Endothelial cell of umbilical vein (primary cell): ENCODE measurements around the gene GNA12. TPM values are rescaled to one million over a fixed set of nuclear protein-coding genes. Genes with fewer than 3 reads are reported as not detected.

Experiments used
- BruUV-seq: library from RNA; stranded (reverse); fragments of 400-500 nt; replicated peaks from 2 replicates; lab custom pipeline; 2021; lab: Mats Ljungman, UMichigan
- CTCF ChIA-PET: fragments of 300-600, 350-600 bp; sonication (Branson Sonifier 250); formaldehyde crosslinking; loops from one replicate; lab custom pipeline; 2021; ENCODE audit warnings: antibody characterized with exemption, inconsistent platforms; lab: Charles Lee
- POLR2A ChIA-PET: fragments of 300-600, 350-600 bp; sonication (Branson Sonifier 250); formaldehyde crosslinking; loops from one replicate; lab custom pipeline; 2021; ENCODE audit warnings: antibody characterized with exemption, inconsistent platforms; lab: Charles Lee
- DNase-seq: peaks from one replicate; pipeline ENCODE4 v3.0.0-alpha.2; 2011; ENCODE audit warnings: low read depth, low spot score
- FAIRE-seq: peaks from 2 replicates; lab custom pipeline; 2011; peaks lifted over from hg19 to GRCh38; lab: Jason Lieb, UNC
- H2AFZ ChIP-seq: 2 replicates; pipeline ENCODE4 v1.6.0; 2012; ENCODE audit warnings: low read depth, low read length, control low read depth, inconsistent platforms
- H3K27ac ChIP-seq: 2 replicates; pipeline ENCODE4 v1.5.1; 2011; ENCODE audit warnings: low read depth, mild to moderate bottlenecking, control low read depth, low read length, moderate library complexity; ENCODE audit not compliant: insufficient read depth
- H3K27me3 ChIP-seq, 2 experiments: 2 replicates each; pipeline versions ENCODE4 v1.6.0 to v1.6.1; 2011; ENCODE audit warnings: low read length in 2 of 2, mixed read lengths in 1 of 2; ENCODE audit not compliant: control insufficient read depth in 2 of 2, insufficient read depth in 2 of 2
- H3K36me3 ChIP-seq, 2 experiments: 2 replicates in 1 of 2; 3 replicates in 1 of 2; pipeline ENCODE4 v1.5.1; 2011; ENCODE audit warnings: low read length in 2 of 2, mild to moderate bottlenecking in 1 of 2, moderate library complexity in 1 of 2; ENCODE audit not compliant: control insufficient read depth in 2 of 2, insufficient read depth in 2 of 2; ENCODE audit errors: extremely low read depth in 1 of 2
- H3K4me1 ChIP-seq: 3 replicates; pipeline ENCODE4 v1.5.1; 2011; ENCODE audit warnings: mild to moderate bottlenecking, low read length; ENCODE audit not compliant: control insufficient read depth, insufficient read depth; ENCODE audit errors: extremely low read depth
- H3K4me2 ChIP-seq: 2 replicates; pipeline ENCODE4 v1.6.1; 2011; ENCODE audit warnings: low read length, control low read depth, mixed read lengths; ENCODE audit not compliant: insufficient read depth
- H3K4me3 ChIP-seq, 3 experiments: fragments of 200-600 bp in 1 of 3; sonication (generic), shearing (Covaris generic) in 1 of 3; replicated peaks in 1 of 3; 2 replicates each; pipeline ENCODE4 v1.5.1; 2011 to 2016; ENCODE audit warnings: control low read depth in 3 of 3, low read length in 3 of 3, mild to moderate bottlenecking in 2 of 3, inconsistent platforms in 1 of 3, low read depth in 1 of 3, moderate library complexity in 1 of 3; ENCODE audit not compliant: insufficient read depth in 1 of 3
- H3K79me2 ChIP-seq: 2 replicates; pipeline ENCODE4 v1.6.0; 2012; ENCODE audit warnings: low read length, inconsistent platforms; ENCODE audit not compliant: control insufficient read depth, insufficient read depth
- H3K9ac ChIP-seq: replicated peaks from 2 replicates; pipeline ENCODE3; 2011; ENCODE audit warnings: low read length, control low read depth; ENCODE audit not compliant: insufficient read depth; ENCODE audit errors: extremely low read depth
- H3K9me1 ChIP-seq: replicated peaks from 3 replicates; pipeline ENCODE4 v1.6.0; 2011; ENCODE audit warnings: mild to moderate bottlenecking, low read length; ENCODE audit not compliant: control insufficient read depth, insufficient read depth; ENCODE audit errors: extremely low read depth
- H3K9me3 ChIP-seq: replicated peaks from 2 replicates; pipeline ENCODE4 v1.5.1; 2012; ENCODE audit warnings: low read length, inconsistent platforms; ENCODE audit not compliant: control insufficient read depth, insufficient read depth
- H4K20me1 ChIP-seq: replicated peaks from 2 replicates; pipeline ENCODE3; 2011; ENCODE audit warnings: mild to moderate bottlenecking, low read length; ENCODE audit not compliant: control insufficient read depth, insufficient read depth; ENCODE audit errors: extremely low read depth
- EZH2 ChIP-seq: IDR thresholded peaks from 2 replicates; pipeline ENCODE4 v1.6.1; 2012; ENCODE audit warnings: borderline replicate concordance, low read depth, mild to moderate bottlenecking, moderate library complexity, low read length, inconsistent platforms; ENCODE audit not compliant: severe bottlenecking
- FOS ChIP-seq: IDR thresholded peaks from 2 replicates; pipeline ENCODE4 v1.6.1; 2011; ENCODE audit warnings: mild to moderate bottlenecking, low read length, moderate library complexity, borderline replicate concordance; ENCODE audit not compliant: insufficient read depth
- GATA2 ChIP-seq: IDR thresholded peaks from 2 replicates; pipeline ENCODE4 v1.7.0; 2011; ENCODE audit warnings: low read depth, mild to moderate bottlenecking, moderate library complexity, mixed read lengths, low read length; ENCODE audit not compliant: insufficient read length, insufficient read depth
- JUN ChIP-seq: IDR thresholded peaks from 2 replicates; pipeline ENCODE4 v1.6.1; 2011; ENCODE audit warnings: borderline replicate concordance, low read depth; ENCODE audit not compliant: insufficient read length, insufficient read depth
- MYC ChIP-seq: IDR thresholded peaks from one replicate; pipeline ENCODE4 v1.6.1; 2011; ENCODE audit warnings: mild to moderate bottlenecking, low read depth, low read length
- POLR2A ChIP-seq: IDR thresholded peaks from 2 replicates; pipeline ENCODE4 v1.6.1; 2012; ENCODE audit warnings: low read depth, mild to moderate bottlenecking, control low read depth, low read length
- POLR2AphosphoS5 ChIP-seq: IDR thresholded peaks from 2 replicates; pipeline ENCODE4 v1.6.1; 2012; ENCODE audit warnings: low read depth, mild to moderate bottlenecking, control low read depth, low read length, moderate library complexity; ENCODE audit not compliant: insufficient read depth
- dilution Hi-C: fragments of 300-500 bp; cut with MboI; formaldehyde crosslinking; loops from one replicate; pipeline ENCODE4 v1.15.0; 2019; ENCODE audit warnings: low sequenced_read_pairs; ENCODE audit not compliant: extremely low pct_ligation_motif_present
- intact Hi-C: fragments of 100-400 bp; cut with micrococcal nuclease; formaldehyde crosslinking; loops from one replicate; pipeline ENCODE4 v1.10.0; 2022
- polyA plus RNA-seq, 4 experiments: library from polyadenylated mRNA; depleted of rRNA in 3 of 4; stranded (reverse) in 3 of 4; unstranded in 1 of 4; fragments of >200 nt; gene quantifications; 2 replicates each; pipeline versions ENCODE4 v1.2.1 to v1.2.3, GENCODE V29; 2011 to 2012; ENCODE audit warnings: missing spikeins in 1 of 4
- total RNA-seq: library from RNA; stranded (reverse); gene quantifications from 2 replicates; pipeline ENCODE4 v1.2.3, GENCODE V29; 2021
- TF ChIP-seq, protein P1 (sequence below): IDR thresholded peaks from 2 replicates; pipeline ENCODE4 v1.6.1; 2011; ENCODE audit not compliant: insufficient read depth, insufficient read length
- TF ChIP-seq, protein P2 (sequence below), 2 donors: IDR thresholded peaks; 1 replicate in 1 of 2; 2 replicates in 1 of 2; pipeline ENCODE4 v1.5.1; 2011; ENCODE audit warnings: low read length in 2 of 2, mild to moderate bottlenecking in 2 of 2, moderate library complexity in 2 of 2, control low read depth in 1 of 2, inconsistent platforms in 1 of 2, low read depth in 1 of 2; ENCODE audit not compliant: insufficient read depth in 1 of 2; ENCODE audit errors: extremely low read depth in 1 of 2

The GNA12 gene
- total and polyA plus RNA-seq, 2 donors (not counting 3 experiments of a cell fraction or from before 2014, with no cell fraction given): 63.0 to 75.1 TPM

DNA sequence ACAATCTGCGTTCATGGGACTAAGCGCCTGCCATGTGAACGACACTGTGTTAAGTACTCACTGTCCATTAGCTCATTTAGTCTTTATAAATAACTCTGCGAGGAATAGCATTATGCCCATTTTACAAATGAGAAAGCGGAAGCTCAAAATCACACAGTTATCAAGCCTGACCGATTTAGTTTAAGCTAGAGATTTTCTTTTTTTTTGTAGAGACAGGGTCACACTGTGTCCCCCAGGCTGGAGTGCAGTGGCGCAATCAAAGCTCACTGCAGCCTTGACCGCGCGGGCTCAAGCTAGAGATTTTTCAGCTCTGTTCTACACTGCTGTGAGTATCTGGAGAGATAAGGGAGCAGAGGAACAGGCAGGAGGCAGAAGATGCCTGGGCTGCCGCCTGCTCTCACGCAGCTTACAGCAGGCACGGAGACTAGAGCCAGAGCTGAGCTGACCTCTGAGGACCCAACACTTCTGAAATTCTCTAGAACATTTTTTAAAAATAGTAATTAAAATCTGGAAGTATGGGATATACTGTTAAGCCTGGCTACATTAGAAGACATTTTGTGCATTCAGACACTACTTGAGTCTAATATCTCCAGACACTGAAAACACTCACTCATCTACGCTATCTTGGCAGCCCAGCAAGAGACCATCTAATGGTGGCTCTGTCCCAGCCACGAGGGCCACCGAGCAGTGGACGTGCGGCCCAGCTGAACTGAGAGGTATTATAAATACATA, 38.7 kb downstream of the GNA12 start:
- ChIA-PET POLR2A (interaction anchor here (0.6 to 1.0 kb wide), 2 partner anchors 9 to 15 kb away, joined by 4 read pairs; no protein-coding TSS in a partner anchor), CTCF (interaction anchor here (0.9 to 1.2 kb wide), 3 partner anchors 10 to 23 kb away, joined by 3 to 6 read pairs (median 4); no protein-coding TSS in a partner anchor)
- dilution Hi-C loops: no loop called here
- Histone ChIP-seq H4K20me1 (peaks cover 4% of the 10 kb centered on the region), H3K27ac (no peak overlapping the region), H3K79me2 (peaks cover 57% of the 10 kb centered on the region), H3K9me3 (no peaks in the 10 kb centered on the region), H3K4me3 (no peak overlapping the region), H3K9me1 (no peaks in the 10 kb centered on the region), H3K4me1 (peaks cover 22% of the 10 kb centered on the region), H3K4me2 (no peak overlapping the region), H3K27me3 (no peaks in the 10 kb centered on the region), H3K9ac (no peak overlapping the region), H2AFZ (no peak overlapping the region), H3K36me3 (no peaks in the 10 kb centered on the region)
- TF ChIP-seq, protein P1, sequence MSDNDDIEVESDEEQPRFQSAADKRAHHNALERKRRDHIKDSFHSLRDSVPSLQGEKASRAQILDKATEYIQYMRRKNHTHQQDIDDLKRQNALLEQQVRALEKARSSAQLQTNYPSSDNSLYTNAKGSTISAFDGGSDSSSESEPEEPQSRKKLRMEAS: no peak
- no peak for TF ChIP-seq JUN
- no peak for TF ChIP-seq FOS
- no peak for TF ChIP-seq MYC
- TF ChIP-seq, protein P2, sequence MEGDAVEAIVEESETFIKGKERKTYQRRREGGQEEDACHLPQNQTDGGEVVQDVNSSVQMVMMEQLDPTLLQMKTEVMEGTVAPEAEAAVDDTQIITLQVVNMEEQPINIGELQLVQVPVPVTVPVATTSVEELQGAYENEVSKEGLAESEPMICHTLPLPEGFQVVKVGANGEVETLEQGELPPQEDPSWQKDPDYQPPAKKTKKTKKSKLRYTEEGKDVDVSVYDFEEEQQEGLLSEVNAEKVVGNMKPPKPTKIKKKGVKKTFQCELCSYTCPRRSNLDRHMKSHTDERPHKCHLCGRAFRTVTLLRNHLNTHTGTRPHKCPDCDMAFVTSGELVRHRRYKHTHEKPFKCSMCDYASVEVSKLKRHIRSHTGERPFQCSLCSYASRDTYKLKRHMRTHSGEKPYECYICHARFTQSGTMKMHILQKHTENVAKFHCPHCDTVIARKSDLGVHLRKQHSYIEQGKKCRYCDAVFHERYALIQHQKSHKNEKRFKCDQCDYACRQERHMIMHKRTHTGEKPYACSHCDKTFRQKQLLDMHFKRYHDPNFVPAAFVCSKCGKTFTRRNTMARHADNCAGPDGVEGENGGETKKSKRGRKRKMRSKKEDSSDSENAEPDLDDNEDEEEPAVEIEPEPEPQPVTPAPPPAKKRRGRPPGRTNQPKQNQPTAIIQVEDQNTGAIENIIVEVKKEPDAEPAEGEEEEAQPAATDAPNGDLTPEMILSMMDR (IDR thresholded peaks at IDR 0.05; ENCODE audit: extremely low read depth in 1 of 2, insufficient read depth in 1 of 2, low read depth in 1 of 2, low read length in 2 of 2): no peak
- no peak for TF ChIP-seq POLR2A
- TF ChIP-seq GATA2: no peak
- no peak for TF ChIP-seq EZH2
- TF ChIP-seq POLR2AphosphoS5: no peak
- no TSS peak for BruUV-seq
- DNase-seq: no peak
- intact Hi-C loops: no loop called here
- FAIRE-seq: no peak
